GM04503 (cell line): ENCODE results near the gene PARD3.
"Not testable (repeated sequence)": the region's sequence is repeated elsewhere in the genome, so short reads cannot be mapped to it uniquely, and the experiment has no call there.

Source experiments
- DNase-seq: peaks from one replicate; pipeline ENCODE4 v3.0.0-alpha.2; 2012; ENCODE audit warnings: low read depth

Gene PARD3

DNA sequence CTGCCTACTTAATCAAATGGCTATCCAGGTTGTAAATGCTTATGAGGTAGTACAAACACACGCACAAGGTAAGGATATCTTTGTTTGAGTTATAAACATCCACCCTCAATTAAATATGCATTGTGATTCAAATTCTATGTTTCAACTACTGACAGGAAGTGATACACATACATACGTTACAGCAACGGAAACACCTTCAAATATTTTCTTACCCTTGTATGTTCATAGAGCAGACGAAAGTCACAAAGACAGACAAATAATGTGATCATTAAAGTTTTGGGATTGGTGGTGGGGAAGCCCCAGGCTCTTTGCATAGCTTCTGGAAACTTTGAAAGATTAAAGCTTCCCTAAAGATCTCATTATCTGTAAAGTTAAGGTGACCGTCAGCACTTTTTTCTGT, 521.0 kb downstream of the PARD3 start:
- no peak for DNase-seq

DNA sequence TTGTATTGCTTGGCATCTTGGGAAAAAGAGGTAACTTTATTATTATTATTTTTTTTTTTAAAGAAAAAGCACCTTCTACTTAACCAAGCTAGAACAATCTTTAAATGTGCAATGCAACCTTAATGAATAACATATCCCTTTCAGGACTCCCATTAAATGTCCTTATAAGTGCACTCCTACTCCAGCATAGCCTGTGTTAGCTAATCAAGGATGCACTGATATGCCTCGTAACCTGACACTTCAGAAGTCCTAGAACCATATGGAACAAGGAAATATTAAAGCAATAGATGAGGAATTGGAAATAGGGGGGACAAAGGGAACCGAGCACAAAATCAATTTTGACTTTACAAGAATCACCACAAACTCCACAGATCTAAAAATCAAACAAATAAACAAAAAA, 522.4 kb downstream of the PARD3 start:
- no peak for DNase-seq

DNA sequence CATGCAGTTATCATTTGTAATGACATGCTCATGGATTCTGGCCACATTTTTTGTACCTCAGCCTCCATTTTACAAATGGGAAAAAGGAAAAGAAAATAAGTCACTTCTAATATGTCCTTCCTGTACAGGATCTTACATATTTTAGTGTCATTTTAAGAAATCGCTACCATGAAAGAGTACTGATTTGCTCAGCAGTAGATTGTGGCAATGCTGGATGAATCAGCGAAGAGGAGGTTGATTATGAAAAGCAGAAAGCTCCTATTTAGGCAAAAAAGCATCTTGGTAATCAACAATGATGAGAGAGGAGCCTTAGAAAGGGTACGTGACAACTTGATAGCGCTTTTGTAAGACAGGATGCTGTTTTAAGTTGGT, 522.9 kb downstream of the PARD3 start:
- no peak for DNase-seq

DNA sequence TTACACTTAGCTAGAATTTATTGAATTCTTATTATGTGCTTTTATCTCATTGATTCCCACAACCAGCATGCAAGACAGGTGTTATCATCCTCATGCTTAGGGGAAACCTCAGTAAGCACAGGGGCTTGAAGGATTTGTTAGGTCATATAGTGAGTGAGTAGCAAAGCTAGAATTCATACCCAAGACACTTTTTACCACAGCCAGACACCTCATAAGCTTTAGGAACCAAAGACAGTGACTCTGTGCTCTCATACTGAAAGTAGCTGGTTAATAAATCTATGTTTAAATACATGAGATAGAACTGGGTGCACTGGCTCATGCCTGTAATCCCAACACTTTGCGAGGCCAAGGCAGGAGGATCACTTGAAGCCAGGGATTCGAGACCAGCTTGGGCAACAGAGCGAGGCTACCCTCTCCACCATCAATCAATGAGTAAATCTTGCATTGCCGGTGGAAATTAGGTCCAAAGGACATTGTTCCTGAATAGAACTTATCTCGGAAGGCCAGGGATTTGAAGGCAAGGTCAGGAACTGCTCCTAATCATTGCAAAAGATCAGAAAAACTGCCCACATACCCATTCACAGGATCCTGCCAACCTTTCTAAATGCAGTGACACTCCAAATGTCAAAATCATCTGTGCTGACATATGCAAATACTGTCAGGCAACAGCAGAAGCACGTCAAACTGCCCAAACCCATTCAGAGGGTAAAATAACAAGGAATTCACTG, 523.5 kb downstream of the PARD3 start:
- DNase-seq: no peak

DNA sequence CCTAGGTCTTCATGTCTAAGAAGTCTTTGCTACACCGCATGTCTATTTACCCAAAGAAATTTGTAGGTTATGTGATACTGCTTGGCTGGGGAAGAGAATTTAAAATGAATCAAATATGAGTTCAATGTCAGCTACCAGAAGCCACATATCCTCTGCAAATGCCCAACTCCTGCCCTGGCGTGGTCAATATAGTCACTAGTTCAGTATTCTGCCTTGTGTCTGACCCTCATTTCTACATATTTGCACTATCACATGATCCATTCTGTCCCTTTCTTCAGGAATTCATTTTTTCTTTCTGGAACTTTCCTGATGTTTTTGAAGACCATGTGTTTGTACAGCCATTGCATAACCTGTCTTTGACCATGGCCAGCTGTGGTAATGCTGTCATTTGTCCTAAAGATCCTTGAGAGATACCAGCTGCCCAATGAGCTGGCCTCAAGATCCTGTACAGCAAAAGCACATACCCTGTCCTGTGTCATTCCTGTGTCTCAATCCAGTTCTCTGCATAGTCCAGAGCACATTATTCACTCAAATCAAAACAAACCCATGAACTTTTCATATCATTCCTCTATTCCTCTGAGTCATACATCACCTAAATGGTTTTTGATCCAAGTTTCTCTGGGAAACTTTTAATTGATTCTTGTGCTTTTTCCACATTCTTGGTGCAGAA, 524.5 kb downstream of the PARD3 start:
- peak; percentile 61 for DNase-seq

DNA sequence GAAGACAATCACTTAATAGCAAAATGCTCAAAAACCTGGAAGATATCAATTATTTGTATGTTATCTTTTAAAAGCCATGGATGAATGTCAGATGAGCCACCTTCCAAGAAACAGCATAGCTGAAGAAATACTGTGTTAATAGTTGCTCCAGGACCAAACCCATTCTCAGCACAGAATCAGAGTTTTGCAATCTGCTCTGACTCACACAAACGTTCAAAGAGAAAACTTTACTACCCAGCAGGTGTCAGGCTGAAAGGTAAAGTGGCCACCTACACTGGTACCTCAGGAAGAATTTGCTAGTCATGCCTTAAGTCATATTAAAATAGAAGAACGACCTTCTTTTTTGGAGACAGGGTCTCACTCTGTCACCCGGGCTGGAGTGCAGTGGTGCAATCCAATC, 526.5 kb downstream of the PARD3 start:
- DNase-seq: no peak

DNA sequence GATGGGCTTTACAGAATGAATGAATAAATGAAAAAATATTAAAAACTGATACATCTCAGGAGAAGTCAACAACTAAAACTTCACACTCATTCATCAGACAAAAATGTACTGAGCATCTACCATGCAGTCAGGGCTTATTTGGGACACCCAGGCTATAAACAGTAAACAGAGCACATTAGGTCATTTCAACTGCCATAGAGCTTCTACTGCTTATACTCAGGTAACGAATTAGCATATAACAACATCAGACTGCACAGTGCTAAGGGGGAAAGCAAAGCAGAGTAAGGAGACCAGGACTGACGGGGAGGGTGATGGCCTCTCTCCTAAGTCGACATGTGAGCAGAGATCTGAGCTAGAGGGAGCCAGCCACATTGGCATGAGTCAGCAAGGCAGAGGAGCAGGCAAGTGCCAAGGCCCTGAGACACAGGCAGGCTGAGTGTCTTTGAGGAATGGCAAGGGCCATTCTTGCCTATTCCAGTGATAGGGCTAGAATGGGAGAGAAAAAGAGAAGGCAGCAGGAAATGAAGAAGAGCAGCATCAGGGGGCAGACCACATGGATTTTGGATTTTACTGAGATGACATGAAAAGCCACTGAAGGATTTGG, 528.9 kb downstream of the PARD3 start:
- DNase-seq: no peak

DNA sequence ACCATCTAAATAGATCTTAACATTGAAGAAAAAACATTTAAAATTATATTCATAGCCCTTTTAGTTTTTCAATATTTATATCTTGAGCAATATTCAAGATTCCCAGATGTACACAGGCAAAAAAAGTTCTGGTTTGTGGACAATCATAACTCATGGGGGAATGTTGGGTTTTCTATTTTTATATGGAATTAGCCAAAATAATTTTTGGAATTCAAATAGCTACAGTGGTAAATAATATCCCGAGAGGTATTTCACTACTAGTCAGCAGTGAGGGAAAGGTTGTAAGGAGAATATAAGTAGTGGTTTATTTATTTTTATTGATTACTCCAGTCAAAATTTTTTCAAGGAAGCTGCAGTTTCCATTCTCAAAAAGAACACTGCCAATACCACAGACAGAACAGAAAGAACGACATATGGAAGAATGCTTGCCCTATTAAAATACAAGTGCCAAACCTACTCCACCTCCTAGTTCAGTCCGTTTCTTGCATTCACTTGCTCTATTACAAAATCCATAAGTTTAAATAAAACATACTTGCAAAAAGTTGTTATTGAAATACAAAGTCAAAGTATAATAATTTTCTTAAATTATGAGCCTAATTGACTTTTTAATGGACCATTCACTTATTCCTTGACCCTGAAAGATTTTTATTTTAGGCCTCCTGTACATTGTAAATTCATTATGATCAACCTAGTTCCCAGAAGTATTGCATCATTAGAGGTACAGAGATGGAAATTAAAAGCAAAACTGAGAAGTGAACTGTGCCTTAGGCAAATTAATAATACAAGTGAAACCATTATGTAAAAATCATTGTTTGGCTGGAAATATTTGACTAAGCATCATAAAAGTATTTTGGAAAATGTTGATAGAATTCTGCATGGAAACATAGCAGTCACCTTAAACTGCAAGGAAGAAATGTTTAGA, 533.2 kb downstream of the PARD3 start:
- DNase-seq: no peak

DNA sequence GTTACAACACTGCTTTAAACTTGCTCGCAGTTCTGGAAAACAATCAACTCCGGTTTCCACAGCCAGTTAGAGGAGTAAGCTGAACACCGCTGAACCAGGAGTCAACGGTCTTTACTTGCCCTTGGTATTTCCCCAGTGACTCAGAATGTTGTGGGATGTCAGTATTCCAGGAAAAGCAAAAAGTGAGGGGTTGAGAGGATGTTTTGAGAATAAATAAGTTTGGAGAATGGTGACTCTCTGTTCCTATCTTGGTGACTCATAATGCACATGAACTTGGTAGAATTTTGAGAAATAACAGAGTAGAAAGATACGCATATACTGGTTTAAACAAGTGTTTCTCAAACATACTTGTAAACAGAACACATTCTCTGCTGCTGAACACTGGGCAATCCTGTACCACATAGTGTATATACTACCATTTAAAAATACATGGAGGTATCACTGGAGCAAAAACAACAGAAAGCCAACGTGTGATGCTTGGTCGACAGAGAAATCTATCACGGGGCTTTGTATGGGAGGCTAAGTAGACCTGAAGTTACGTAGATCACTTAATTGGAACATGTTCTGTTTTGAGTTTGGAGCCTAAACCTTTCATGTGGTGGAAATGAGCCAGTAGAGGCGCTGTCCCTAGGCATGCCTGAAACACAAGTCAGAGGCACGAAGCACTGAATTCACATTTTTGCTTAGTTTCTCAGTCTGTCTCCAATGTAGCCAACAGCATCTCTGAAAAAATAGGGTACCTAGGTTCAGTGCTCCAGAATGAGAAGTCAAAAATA, 534.3 kb downstream of the PARD3 start:
- peak; percentile 96 for DNase-seq

DNA sequence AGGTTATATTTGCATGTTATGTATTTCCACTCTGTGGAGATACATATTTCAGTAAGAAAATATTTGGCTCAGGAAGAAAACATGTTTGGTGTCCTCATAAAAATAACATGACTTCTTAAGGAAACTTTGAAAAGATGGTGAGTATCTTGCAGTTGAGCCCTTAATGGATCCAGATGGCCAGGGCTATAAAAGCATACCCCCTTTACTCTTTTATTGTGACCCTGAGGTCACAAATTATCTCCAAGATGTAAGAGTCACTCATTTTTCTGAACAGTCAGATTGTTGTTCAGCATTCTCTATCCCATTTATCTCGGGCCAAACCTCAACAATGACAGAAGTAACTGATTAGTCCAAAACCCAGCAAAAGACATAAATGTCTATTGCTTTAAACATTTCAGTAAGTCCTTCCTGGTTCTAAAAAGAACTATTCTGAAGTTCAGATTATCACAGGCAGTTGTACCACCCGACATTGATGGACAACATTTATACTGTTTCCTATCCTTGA, 539.4 kb downstream of the PARD3 start:
- no peak for DNase-seq

DNA sequence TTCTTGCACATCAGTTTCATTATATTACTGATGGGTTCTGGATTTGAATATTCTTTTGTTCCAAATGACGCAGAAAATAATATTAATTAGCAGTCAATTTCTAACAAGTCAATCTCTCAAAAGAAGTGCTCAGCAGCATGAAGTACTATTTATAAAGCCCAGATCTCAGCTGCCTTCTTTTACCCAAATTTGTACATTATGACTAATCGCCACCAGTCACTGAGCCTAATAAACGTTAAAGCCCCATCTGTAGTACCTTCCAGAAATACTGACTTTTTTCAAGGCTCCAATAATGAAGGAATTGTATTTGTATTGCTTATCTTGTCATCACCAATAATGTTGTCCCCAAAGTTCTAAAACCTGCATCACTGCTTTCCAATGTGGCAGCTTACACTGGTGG, 540.2 kb downstream of the PARD3 start:
- no peak for DNase-seq

DNA sequence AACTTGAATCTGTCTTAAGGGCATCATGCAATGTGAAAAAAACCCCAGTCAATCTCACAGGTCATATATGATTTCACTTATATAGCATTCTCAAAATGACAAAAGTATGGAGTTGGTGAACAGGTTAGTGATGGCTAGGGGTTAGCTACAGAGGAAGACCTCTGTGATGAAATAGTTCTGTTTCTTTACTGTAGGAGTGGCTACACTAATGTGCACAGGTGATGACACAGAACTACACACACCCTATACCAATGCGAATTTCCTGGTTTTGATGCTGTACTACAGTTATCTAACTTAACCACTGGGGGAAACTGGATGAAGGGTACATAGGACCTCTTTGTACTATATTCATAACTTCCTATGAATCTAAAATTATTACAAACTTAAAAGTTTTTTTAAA, 541.8 kb downstream of the PARD3 start:
- no peak for DNase-seq

DNA sequence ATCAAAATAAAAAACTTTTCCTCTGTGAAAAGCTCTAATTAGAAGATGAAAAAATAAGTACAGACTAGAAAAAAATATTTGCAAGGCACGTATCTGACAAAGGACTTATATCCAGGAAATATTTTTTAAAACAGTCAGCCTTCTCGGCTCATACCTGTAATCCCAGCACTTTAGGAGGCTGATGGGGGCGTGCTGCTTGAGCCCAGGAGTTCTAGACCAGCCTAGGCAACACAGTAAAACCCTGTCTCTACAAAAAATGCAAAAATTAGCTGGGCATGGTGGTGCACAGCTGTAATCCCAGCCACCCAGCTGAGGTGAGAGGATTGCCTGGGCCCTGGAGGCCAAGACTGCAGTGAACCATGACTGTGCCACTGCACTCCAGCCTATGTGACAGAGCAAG, 542.8 kb downstream of the PARD3 start:
- DNase-seq: no peak

DNA sequence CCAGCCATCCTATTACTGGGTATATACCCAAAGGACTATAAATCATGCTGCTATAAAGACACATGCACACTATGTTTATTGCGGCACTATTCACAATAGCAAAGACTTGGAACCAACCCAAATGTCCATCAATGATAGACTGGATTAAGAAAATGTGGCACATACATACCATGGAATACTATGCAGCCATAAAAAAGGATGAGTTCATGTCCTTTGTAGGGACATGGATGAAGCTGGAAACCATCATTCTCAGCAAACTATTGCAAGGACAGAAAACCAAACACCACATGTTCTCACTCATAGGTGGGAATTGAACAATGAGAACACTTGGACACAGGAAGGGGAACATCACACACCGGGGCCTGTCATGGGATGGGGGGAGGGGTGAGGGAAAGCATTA, 546.7 kb downstream of the PARD3 start:
- not testable (repeated sequence) for DNase-seq

DNA sequence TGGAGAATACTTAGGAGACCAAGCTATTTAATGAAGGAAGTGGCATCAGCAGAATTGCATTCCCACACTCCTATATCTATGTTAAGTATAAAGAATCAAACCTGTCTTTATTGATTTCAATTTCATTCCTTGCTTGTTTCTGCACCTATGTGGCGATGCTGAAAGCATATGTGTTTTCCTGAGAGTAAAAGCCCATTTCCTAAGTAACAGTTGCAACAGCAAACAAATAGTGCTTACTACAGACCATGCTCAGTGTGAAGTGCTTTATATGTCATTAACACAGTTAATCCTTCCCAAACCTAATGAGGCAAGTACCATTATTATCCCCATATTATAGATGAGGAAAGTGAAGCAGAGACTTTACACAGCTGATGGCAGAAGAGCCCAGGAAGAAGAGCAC, 552.1 kb downstream of the PARD3 start:
- DNase-seq: no peak

DNA sequence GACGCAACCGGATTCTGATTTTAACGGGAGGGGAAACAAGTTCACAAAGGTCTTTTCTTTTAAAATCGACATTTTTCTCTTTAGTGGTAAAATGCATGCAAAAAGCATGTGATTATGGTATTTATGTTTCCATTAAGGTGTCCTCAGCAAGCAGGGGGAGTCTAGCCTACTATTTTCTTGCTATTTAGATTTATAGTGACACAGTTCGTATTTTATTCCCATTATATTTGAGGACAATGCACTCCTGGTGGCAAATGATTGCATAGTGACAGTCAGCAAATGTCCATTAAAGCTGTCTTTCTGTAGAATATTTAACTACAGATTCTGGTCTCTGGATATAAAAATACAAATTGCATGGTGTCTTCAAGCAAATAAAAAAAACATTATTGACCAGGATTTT, 554.2 kb downstream of the PARD3 start:
- no peak for DNase-seq

DNA sequence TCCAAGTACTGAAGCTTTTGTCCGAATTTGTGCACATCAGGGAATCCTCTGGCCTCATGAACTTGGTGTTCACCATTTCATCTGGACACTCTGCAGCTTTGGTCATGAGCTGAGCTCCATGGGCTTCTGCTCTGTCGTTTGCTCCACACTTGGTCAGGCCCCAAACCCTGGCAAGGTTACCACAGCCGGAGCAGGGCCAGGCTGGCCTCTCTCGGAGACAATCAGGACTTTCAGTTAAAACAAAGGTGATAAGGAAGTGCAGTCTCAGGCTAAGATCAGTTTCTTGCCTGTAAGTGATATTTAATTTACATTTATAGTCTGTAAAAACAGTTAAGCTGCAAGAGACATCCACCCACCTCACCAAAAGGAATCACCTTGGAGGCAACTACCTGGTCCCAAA, 558.9 kb downstream of the PARD3 start:
- DNase-seq: no peak

DNA sequence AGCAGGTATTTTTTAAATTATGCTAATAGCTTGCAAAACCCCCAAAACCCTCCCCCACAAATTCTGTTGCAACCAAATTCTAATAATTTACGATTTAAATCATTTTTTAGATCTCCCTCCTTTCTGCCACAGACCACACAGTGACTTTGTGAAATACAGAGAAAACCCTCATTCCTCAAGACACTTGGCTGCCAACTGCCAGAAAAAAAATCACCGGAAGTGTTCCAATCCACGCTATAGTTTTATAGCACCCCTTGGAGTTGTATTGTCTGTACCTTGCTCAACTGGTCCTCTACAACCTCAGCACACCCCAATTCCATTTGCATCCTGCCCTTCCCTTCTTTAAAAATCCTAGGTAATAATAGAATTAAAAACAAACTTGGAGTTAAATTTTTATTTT, 560.1 kb downstream of the PARD3 start:
- DNase-seq: no peak

DNA sequence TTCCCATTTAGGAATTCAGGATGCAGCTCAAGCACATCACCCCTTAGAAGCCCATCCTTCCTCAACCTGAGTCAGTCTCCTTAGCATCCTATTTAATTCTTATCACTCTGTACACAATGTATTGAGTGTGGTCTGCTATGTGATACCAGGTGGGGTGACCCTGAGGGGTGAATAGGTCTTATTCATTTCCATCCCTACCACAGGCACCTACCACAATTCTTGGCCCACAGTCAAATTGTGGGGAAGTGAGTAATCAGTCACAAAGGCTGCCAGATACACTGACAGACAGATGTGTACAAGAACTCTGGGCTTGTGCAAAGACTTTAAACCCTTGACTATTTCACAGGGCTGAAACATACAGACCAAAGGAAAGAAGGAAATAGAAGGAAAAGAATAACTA, 560.5 kb downstream of the PARD3 start:
- peak; percentile 12 for DNase-seq

DNA sequence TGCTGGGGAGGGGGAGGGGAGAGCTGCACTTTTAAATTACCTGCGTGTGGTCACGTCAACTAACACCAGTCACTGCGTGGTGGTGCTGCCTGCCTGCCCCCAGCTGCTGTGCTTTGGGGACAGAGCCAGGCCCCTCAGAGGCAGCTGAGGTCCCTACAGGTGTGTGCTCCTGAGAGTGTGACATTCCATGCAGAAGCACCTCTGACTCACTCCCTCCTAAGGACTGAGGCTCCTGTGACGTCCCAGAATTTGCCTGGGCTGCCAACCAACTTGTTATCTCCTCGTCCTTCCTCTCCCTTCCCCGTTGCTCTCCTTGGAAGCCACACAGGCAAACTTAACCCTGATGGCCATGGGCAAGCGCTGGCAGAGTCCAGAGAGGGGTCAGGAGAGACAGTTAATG, 563.0 kb downstream of the PARD3 start:
- DNase-seq: no peak

DNA sequence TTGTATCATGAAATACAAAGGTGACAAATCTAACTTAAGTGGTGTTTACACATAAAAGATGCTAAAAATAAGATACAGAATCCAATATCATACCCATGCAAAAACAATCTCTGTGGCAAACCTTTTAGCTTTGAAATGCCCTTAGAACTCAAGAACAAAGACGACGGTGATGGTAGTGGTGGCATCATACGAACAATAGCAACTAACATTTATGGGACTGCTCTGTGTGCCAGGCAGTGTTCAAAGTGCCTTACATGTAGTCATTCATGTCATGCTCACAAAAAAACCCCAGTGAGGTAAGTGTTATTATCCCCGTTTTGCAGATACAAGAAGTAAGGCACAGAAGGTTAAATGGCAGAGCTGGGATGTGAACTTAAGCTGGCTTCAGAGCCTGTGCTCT, 563.9 kb downstream of the PARD3 start:
- no peak for DNase-seq

DNA sequence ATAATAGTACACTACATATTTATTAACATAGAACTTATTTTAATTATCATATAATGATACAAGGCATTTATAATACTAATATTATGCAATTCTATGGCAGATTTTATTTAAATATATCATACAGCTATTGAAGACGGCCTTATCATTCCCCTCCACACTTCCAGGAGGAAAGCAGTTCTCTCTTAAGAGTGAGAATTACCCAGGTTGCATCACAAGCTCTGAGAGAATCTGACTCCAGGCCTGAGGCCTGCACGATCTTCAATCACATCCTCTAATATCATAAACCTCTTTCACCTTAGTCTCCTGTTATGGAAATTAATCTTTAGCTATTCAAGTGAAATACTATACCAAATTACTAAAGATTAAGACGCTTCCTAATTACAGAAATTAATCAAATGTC, 564.4 kb downstream of the PARD3 start:
- no peak for DNase-seq
